Smooth muscle cell of the brain vasculature (primary cell): ENCODE measurements around the gene ASGR2.
"Not testable (repeated sequence)": the region's sequence is repeated elsewhere in the genome, so short reads cannot be mapped to it uniquely, and the experiment has no call there.

Experiments used
- DNase-seq: peaks from one replicate; pipeline ENCODE4 v3.0.0-alpha.2; 2012; ENCODE audit warnings: low read depth, low spot score

The ASGR2 gene

GRCh38 chr17:7126386-7126785 lies 11.8 kb upstream of the ASGR2 start:
- not testable (repeated sequence) for DNase-seq

- no peak for DNase-seq
Measured at GRCh38 chr17:7124923-7125322, 10.3 kb upstream of the ASGR2 start.

GRCh38 chr17:7123844-7124243 lies 9.2 kb upstream of the ASGR2 start:
- no peak for DNase-seq

GRCh38 chr17:7122381-7122780 lies 7.8 kb upstream of the ASGR2 start:
- DNase-seq, result no peak

GRCh38 chr17:7120635-7121034 lies 6.0 kb upstream of the ASGR2 start:
- DNase-seq, result not testable (repeated sequence)

- DNase-seq, result no peak
Measured at GRCh38 chr17:7120123-7120522, 5.5 kb upstream of the ASGR2 start.

GRCh38 chr17:7119314-7119713 lies 4.7 kb upstream of the ASGR2 start:
- no peak for DNase-seq

GRCh38 chr17:7114875-7115614 lies 423 bp upstream of the ASGR2 start:
- DNase-seq, result no peak

- DNase-seq, result no peak
Measured at GRCh38 chr17:7113273-7114071, 1.1 kb downstream of the ASGR2 start.

- no peak for DNase-seq
Measured at GRCh38 chr17:7112510-7113108, 2.0 kb downstream of the ASGR2 start.

- no peak for DNase-seq
Measured at GRCh38 chr17:7111784-7112509, 2.7 kb downstream of the ASGR2 start.

GRCh38 chr17:7110617-7111306 lies 3.9 kb downstream of the ASGR2 start:
- no peak for DNase-seq

GRCh38 chr17:7109461-7110322 lies 4.9 kb downstream of the ASGR2 start:
- no peak for DNase-seq

GRCh38 chr17:7108981-7109380 lies 5.6 kb downstream of the ASGR2 start:
- no peak for DNase-seq

- no peak for DNase-seq
Measured at GRCh38 chr17:7108560-7108925, 6.1 kb downstream of the ASGR2 start.

GRCh38 chr17:7107795-7108559 lies 6.6 kb downstream of the ASGR2 start:
- no peak for DNase-seq

GRCh38 chr17:7107012-7107754 lies 7.4 kb downstream of the ASGR2 start:
- no peak for DNase-seq

GRCh38 chr17:7102421-7102820 lies 12.2 kb downstream of the ASGR2 start:
- no peak for DNase-seq

GRCh38 chr17:7101531-7101930 lies 13.1 kb downstream of the ASGR2 start:
- DNase-seq, result no peak
